RWPE1 (cell line): Measurements from ENCODE around the gene DTX3.
"Not testable (repeated sequence)": the region's sequence is repeated elsewhere in the genome, so short reads cannot be mapped to it uniquely, and the experiment has no call there.

Source experiments
- CTCF ChIA-PET: fragments of 350-600 bp; sonication (Branson Sonifier 250); formaldehyde crosslinking; extraction: SDS; loops from one replicate; lab custom pipeline; 2021; lab: Yijun Ruan, JAX
- POLR2A ChIA-PET: fragments of 400-600 bp; formaldehyde crosslinking; extraction: SDS; loops from one replicate; lab custom pipeline; 2020; ENCODE audit warnings: antibody characterized with exemption; ENCODE audit not compliant: low non-redundant PET; lab: Yijun Ruan, JAX
- DNase-seq: peaks from one replicate; pipeline ENCODE4 v3.0.0; 2012; ENCODE audit warnings: low spot score
- H3K27ac ChIP-seq: fragments of 450-650 bp; 2 replicates; pipeline ENCODE4 v1.5.1; 2017
- CTCF ChIP-seq: fragments of 450-650 bp; conservative IDR thresholded peaks from 2 replicates; pipeline ENCODE4 v1.5.1; 2017; ENCODE audit warnings: low read depth, mild to moderate bottlenecking

DTX3 gene

DNA sequence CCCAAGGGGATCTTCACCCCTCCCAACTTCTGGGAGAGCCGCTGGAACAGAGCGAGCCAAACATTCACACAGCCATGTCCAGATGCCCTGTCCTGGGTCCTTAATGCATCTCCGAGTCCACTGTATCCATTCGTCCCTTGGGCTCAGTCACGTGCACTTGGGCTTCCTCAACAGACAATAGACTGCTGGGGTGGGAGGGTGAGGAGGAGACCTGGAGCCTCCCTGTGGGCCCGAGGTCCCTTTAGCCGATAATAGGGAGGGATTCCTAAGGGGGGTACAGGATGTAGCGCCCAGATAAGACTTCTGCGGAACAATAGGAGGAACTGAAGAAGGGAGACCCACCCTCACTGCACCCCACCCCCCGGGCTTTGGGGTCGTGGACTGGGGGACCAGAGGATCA is 13.3 kb downstream of the DTX3 start:
- CTCF ChIA-PET: interaction anchor here (0.6 to 4.8 kb wide), 2 partner anchors 35 to 118 kb away, joined by 3 to 32 read pairs; no protein-coding TSS in a partner anchor
- POLR2A ChIA-PET: no interaction called here
- H3K27ac ChIP-seq: no peak overlapping the region
- no peak for TF ChIP-seq CTCF
- DNase-seq: no peak

DNA sequence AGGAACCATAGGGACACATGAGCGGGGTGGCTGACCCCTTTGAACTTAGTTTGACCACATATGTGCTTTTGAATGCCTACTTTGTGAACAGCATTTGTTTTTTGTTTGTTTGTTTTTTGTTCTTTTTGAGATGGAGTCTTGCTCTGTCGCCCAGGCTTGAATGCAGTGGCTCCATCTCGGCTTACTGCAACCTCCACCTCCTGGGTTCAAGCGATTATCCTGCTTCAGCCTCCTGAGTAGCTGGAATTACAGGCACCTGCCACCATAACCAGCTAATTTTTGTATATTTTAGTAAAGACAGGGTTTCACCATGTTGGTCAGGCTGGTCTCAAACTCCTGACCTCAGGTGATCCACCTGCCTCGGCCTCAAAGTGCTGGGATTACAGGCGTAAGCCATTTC is 13.8 kb downstream of the DTX3 start:
- H3K27ac ChIP-seq, POLR2A ChIA-PET, DNase-seq: not testable (repeated sequence)
- CTCF ChIA-PET: interaction anchor here (0.6 to 4.8 kb wide), 2 partner anchors 35 to 117 kb away, joined by 3 to 32 read pairs; no protein-coding TSS in a partner anchor

DNA sequence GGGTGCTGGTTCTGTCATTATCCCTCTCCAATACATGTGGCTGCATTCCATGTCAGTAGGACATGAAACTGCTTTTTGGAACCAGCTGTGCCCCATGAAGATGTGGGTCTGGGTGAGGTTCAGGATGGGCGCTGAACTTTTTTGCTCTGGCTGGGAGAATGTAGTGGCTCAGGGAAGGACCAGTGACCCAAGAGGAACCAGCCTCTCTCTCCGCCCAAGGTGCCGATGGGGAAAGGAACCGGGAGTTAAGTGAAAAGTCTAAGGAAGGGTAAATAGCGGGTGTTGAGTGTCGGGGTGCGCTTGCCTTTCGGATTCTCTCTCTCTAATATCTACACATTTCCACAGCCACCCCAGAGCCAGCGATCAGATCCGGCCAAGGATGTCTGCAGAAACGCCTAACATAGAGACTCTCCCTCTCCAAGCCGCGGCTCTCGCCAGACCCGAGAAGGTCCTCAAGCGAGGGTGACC is 14.4 kb downstream of the DTX3 start:
- H3K27ac ChIP-seq: no peak overlapping the region
- no peak for DNase-seq
- ChIA-PET POLR2A (no interaction called here), CTCF (interaction anchor here (0.6 to 4.8 kb wide), 2 partner anchors 18 to 36 kb away, joined by 3 to 32 read pairs; no protein-coding TSS in a partner anchor)
- TF ChIP-seq CTCF: no peak

- TF ChIP-seq CTCF: no peak
- no peak for DNase-seq
- POLR2A ChIA-PET: interaction anchor here (0.8 kb wide), 1 partner anchor 9 kb away, joined by 5 read pairs; the partner anchor contains the start of gene ARHGEF25
These were observed 15.0 kb downstream of the DTX3 start for GRCh38 chr12:57619434-57620244.

DNA sequence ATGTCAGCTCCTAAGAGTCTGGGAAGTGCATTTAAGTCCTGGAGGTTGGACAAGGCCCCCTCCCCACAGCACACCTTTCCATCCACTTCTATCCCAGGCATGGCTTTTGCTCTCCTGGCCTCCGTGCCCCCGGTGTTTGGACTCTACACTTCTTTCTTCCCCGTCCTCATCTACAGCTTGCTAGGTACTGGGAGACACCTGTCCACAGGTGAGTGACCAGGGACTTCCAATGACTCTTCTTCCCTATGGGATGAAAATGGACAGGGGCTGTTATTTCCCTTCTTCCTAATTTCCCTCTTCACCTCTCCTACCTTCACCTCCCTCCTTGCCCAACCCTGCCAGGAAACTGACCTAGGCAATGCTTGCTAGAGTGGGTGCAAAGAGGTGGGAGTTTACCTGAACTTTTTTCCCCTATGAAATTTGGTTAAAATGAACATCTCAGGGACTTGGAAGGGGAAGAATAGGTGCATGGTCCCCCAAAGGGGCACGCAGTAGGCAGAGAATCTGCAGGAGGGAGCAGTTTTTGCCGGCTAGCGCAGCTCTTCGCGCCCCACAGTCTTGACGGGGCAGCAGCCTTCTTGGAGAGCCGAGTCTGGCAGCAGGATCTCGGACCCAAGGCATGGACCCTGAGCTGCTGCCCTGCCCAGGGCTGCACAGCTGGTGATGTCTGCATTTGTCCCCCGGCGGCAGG is 15.8 kb downstream of the DTX3 start:
- ChIA-PET POLR2A (interaction anchor here (0.8 kb wide), 1 partner anchor 9 kb away, joined by 5 read pairs; the partner anchor contains the start of gene ARHGEF25), CTCF (interaction anchor here (0.6 to 4.8 kb wide), 10 partner anchors 13 to 1016 kb away, joined by 3 to 32 read pairs (median 4); partner anchors contain the start of gene B4GALNT1)
- no peak for DNase-seq
- TF ChIP-seq CTCF: no peak
- H3K27ac ChIP-seq: no peak overlapping the region

More at GRCh38 chr12:57619434-57620244, 15.0 kb downstream of the DTX3 start:
- no peak overlapping the region for H3K27ac ChIP-seq
- CTCF ChIA-PET: interaction anchor here (0.5 to 4.8 kb wide), 8 partner anchors 14 to 1626 kb away, joined by 3 to 32 read pairs (median 4); partner anchors contain the start of gene B4GALNT1

- H3K27ac ChIP-seq: no peak overlapping the region
- ChIA-PET POLR2A (no interaction called here), CTCF (interaction anchor here (0.6 to 4.8 kb wide), 9 partner anchors 12 to 1016 kb away, joined by 3 to 32 read pairs (median 5); partner anchors contain the start of gene B4GALNT1)
- no peak for TF ChIP-seq CTCF
- no peak for DNase-seq
These were observed 16.4 kb downstream of the DTX3 start for GRCh38 chr12:57620936-57621496.
